GM18858 (cell line): ENCODE data around the gene FBXW9.
"Not testable (repeated sequence)": the region's sequence is repeated elsewhere in the genome, so short reads cannot be mapped to it uniquely, and the experiment has no call there.

Source experiments
- ATAC-seq: cut with Tn5 transposase; IDR thresholded peaks from one replicate; pipeline ENCODE4 v1.9.1; 2021; ENCODE audit not compliant: unreplicated experiment

Gene FBXW9

DNA sequence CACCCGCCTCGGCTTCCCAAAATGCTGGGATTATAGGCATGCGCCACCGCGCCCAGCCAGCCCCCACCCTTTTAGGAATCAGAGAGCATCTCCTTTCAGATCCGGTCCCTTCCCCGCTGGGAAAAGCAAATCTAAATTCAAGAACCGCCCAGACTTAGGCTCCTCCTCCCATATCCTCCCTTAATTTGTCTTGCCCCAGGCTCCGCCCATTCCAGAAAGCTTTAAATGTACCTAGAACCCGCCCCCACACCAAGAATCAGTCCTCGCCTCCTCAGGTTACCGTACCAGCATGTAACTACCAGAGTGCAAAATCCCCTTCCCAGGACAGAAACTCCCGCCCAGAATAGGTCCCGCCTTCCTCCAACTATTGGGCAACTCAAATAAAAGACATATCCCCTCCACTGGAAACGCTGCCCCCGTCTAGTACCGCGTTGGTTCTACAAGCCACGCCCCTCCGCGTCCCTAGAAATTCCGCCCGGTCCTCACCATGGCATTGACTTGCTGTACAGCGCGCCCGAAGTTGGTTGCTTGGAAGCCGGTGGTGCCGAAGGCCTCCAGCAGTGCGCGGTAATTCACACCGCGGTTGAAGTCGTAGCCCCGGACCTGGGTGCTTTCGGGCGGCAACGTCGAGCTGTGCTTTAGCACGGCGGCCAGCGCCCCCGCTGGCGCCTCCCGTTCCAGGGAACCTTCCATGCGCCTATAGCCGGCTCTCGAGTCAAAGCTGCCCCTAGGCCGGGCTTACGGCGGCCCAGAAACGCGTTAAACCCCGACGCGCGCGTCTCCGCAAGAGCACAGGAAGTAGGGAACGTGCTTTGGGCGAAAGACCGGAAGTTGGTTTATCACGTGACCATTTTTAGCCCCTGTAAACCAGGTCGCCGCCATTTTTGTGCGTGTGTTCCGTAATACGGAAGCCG is 15.1 kb downstream of the FBXW9 start, which contains the start of gene DHPS:
Gene DHPS, minus strand, starts transcription at position 807 of the 914 bp plus-strand sequence. Its CDS starts 114 bp downstream, at position 693.
- ATAC-seq: peak; percentile 45

DNA sequence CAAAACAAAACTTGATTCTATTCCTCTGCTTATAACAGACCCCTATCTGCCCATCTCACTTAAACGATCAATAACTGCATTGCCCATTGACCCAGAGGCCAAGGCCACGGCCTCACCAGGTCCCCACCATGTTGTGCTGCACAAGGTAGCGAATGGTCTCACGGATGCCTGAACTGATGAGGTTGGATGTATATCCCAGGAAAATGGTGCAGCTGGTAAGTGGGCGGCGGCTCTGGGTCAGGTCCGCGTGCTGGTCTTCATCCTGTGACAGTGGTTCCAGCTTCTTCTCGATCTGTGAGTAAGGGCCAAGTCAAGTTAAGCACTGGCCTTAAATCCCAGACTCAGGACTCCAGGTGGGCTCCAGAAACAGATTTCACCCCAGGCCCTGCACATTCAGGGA is 16.4 kb downstream of the FBXW9 start:
- ATAC-seq: no peak

- ATAC-seq: not testable (repeated sequence)
Observed at GRCh38 chr19:12678039-12678438, 18.4 kb downstream of the FBXW9 start.

- ATAC-seq: no peak
Observed at GRCh38 chr19:12676928-12677327, 19.5 kb downstream of the FBXW9 start.

DNA sequence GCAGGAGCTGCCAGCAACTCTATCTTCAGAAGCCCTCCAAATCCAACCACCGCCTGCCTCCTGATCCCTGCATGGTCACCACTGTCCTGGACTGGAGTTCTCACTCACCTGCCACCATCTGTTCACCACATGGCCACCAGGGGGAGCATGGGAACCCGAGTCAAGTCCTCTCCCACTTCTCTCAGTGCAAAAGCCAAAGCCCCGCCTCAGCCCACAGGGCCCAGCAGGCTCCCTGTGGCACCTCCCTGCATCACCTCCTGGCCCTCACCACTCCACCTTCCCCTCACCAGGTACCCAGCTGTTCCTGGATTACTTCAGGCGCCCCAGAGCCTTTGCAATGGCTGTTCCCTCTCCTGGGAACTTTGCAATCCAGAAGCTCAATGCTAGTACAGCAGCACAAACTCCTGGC is 20.0 kb downstream of the FBXW9 start:
- no peak for ATAC-seq

DNA sequence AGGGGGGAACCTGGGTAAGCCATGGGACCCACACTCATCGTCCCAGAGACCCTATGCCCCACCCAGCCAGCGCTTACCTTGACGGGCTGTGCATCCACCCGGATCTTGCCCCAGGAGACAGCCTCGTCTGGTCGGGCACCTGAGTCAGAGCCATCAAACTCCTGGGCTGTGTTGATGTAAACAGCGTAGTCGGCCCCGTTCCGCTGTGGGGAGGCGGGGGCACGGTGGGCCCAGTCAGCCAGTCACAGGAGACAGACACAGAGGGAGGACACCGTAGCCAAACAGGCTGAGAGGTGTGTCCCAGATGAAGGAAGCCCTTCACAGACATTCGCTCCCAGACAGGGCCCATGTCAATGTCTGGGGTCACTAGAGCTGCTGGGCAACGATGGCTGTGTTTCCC is 20.5 kb downstream of the FBXW9 start:
- ATAC-seq: no peak

DNA sequence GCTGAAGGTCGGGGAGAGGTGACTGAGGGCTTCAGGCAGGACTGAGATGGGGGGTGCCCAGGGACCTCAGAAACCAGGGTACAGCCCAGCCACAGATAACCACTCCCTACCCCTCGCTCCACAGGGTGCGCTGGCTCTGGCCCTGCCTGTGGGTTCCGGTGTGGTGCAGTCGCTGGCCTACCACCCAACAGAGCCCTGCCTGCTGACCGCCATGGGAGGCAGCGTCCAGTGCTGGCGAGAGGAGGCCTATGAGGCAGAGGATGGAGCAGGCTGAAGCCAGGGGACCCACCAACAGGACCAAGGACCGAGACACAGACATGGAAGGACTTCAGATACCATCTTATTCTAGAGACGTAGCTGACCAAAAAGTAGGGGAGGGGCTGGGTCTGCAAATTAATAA is 21.0 kb downstream of the FBXW9 start:
- no peak for ATAC-seq

DNA sequence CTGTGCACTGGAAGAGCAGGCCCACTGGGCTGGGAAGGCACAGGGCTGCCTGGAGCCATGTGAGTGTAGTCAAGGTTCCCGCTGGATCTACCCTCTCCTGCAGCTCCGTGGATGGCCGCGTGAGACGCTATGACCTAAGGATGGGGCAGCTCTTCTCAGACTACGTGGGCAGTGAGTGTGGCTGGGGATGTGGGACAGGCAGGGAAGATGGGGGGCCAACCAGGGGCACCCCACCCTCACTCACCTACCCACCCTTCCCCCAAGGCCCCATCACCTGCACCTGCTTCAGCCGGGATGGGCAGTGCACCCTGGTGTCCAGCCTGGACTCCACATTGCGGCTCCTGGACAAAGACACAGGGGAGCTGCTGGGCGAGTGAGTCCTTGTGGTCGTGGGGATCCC is 23.7 kb downstream of the FBXW9 start:
- ATAC-seq: no peak

GRCh38 chr19:12670159-12670928 is 26.1 kb downstream of the FBXW9 start:
- no peak for ATAC-seq

DNA sequence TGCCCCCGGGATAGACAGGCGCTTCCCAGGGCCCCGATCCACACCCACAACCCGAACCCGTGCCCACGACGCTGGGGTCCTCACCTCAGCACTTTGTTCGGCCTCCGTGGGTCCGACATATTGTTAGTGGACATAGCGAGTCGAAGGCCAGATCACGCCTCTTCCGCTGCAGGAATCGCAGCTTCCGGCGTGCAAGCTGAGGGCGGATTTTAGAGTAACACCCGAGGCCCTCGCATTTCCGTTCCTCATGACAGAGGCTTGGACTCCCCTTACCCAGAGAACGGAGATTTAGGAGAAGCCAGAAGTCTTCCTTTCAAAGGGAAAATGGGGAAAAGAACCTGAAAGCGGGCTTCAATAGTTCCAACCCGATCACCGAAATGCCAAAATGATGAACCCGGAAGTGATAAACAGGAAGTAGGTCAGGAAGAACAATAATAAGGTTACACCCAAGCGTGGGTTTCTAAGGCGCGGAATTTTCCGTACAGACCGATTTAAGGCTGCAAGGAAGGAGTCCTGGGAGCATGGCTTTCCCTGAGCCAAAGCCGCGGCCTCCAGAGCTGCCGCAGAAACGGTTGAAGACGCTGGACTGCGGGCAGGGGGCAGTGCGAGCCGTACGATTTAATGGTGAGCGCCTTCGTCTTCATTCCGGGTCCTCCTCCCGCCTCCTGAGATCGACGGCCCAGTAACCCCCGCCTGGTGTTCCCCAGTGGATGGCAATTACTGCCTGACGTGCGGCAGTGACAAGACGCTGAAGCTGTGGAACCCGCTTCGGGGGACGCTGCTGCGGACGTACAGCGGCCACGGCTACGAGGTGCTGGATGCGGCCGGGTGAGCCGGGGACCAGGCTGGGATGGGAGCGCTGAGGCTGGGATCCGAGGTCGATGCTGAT is 26.9 kb downstream of the FBXW9 start:
- ATAC-seq: no peak

- no peak for ATAC-seq
Observed at GRCh38 chr19:12668932-12669269, 27.5 kb downstream of the FBXW9 start.

- ATAC-seq: no peak
Observed at GRCh38 chr19:12668346-12668745, 28.1 kb downstream of the FBXW9 start.

DNA sequence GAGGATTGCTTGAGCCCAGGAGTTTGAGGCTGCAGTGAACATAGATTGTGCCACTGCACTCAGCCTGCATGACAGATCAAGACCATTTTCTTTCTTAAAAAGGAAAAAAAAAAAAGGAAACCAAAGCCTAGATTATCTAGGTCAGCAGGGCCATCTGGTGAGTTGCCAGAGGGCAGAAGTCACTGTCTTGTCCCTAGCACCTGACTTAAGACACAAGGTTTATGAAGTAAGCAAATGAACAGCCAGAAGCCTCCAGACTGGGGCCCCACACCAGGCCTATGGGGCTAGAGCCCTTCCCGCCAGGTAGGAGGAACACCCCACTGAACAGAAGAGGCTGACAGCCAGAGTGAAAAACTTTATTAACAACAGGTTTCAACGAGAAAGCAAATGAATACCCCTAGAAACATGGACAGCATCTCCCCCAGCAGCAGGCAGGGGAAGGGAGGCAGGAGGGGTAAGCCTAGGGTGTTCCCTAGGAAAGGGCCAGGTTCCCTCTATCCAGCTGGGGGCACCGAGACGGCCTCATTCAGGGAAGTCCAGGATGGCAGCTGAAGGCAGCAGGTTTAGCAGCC is 28.6 kb downstream of the FBXW9 start:
- no peak for ATAC-seq

GRCh38 chr19:12666265-12667048 is 30.0 kb downstream of the FBXW9 start, which contains the start of the genes MAN2B1 and WDR83:
Gene MAN2B1, minus strand, starts transcription at chr19:12666742. Its CDS starts 41 bp downstream, at chr19:12666701.
Gene WDR83, plus strand, starts transcription at chr19:12666807. Its CDS starts 2,984 bp downstream, at chr19:12669791.
- ATAC-seq: peak; percentile 33

DNA sequence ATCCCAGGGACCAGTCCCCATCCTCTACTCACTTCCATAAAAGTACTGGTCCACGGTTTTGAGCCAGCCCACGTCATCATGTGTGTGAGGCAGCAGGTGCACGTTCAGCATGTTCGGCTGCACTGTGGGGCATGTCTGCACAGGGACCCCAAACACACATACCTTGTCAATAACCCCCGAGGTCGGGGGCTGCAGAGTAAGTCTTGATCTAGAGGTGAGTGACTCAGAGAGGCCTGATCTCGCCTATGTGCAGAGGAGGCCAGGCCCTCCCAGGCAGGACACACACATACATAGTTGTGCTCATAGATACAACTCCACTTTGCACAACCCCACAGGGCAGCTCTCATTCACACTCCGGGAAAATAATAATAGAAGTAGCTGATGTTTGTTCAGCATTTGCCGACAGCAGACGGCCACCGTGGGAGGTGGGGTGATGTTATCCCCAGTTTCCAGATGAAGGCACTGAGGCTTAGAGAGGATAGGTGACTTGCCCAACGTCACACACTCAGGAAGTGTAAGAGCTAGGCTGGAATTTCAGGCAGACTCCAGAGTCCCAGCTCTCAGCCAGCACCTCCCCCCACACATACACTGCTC is 30.7 kb downstream of the FBXW9 start:
- no peak for ATAC-seq

DNA sequence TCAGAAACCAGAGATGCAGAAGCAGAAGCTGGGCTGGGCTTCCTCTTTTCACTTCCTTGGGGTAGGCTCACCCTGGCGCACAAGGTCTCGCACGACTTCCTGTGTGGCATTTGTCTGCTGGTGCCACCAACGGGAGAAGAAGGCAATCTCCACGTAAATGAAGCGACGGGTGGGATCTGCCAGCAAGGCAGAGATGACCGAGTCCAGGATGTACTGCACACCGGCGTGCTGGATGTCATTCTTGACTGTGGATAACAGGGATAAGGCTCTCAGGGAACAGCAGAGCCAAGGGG is 31.2 kb downstream of the FBXW9 start:
- no peak for ATAC-seq

- no peak for ATAC-seq
Observed at GRCh38 chr19:12664406-12665280, 31.8 kb downstream of the FBXW9 start.

- no peak for ATAC-seq
Observed at GRCh38 chr19:12660980-12661379, 35.5 kb downstream of the FBXW9 start.

DNA sequence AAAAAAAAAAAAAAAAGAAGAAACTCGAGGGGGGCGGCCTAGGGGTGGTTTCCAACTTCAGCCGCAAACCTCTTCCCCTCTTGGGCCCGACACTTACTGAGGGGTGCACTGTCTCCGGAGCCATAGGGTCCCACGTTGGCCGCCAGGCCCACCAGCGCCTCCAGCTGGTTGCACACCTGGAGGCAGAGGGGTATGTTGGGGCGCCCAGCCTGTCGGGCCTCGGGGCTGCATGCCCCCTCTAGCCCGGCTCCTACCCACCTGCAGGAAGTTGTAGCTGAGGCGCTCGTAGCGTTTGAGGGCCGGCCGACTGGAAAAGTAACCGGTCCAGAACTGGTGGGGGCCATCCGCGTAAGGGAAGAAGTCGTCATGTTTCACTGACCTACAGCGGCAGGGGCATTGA is 38.5 kb downstream of the FBXW9 start:
- ATAC-seq: no peak
